ENCODE data around the gene PDZD4. TPM values are rescaled to one million over a fixed set of nuclear protein-coding genes. Genes with fewer than 3 reads are reported as not detected.

PDZD4 gene
- total and polyA plus RNA-seq, 4 donors, result 0.15 to 1.8 (median 0.69) TPM

DNA sequence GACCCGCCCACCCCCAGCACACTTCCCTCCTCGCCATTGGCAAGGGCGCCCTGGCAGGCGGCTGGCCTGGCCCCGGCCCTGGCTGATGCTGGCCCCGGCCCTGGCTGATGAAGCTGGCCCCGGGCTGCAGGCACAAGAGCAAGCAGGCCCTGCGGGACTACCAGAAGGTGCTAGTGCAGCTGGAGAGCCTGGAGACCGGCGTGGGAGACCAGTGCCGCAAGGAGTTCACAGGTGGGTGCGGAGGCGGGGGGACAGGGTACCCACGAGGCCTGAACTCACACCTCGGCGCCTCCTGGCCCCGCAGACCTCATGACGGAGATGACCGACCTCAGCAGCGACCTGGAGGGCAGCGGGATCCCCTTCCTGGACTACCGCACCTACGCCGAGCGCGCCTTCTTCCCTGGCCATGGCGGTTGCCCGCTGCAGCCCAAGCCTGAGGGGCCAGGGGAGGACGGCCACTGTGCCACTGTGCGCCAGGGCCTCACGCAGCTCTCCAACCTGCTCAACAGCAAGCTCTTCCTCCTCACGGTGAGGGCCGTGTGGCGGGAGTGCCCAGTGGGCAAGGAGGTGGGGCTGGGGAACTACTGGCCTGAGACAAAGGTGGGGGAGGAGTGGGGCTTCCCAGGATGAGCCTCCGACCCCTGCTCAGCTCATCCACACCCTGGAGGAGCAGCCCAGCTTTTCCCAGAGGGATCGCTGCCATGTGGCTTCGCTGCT is 55.6 kb downstream of the PDZD4 start (continued):
- TF ChIP-seq, protein P1, sequence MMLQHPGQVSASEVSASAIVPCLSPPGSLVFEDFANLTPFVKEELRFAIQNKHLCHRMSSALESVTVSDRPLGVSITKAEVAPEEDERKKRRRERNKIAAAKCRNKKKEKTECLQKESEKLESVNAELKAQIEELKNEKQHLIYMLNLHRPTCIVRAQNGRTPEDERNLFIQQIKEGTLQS (IDR thresholded peaks at IDR 0.05), result no peak
- TF ChIP-seq NR2F2 (IDR thresholded peaks at IDR 0.05), result no peak
- TF ChIP-seq SP1 (IDR thresholded peaks at IDR 0.05), result no peak
- no peak for TF ChIP-seq RXRA (IDR thresholded peaks at IDR 0.05)

DNA sequence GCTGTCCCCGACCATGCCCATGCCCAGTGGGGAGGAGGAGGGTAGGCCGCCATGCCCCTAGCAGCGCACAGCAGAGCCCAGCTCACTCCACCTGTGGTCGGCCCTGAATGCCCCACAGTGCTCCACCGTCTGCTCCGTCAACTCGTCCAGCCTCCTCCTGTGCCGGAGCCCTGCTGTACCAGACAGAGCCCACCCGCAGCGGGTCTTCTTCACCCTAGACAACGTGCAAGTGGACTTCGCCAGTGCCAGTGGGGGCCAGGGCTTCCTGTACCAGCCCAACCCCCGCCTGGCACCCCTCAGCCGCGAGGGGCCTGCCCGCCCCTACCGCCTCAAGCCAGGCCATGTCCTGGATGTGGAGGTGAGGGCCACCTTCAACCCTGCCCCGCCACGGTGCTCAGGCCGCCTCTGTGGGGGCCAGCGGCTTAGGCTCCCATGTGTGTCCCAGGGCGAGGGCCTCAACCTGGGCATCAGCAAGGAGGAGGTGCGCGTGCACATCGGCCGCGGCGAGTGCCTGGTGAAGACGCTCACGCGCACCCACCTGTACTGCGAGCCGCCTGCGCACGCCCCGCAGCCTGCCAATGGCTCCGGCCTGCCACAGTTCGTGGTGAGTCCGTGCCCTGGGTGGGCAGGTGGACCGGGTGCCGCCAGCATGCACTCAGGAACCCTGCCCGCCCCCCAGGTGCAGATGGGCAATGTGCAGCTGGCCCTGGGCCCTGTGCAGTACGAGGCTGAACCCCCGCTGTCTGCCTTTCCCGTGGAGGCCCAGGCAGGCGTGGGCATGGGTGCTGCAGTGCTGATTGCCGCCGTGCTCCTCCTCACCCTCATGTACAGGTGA is 56.4 kb downstream of the PDZD4 start:
- no peak for DNase-seq (ENCODE audit: low spot score)

More for the DNA sequence above, 56.4 kb downstream of the PDZD4 start:
- no peaks in the 10 kb centered on the region for H3K27me3 ChIP-seq (ENCODE audit: control insufficient read depth in 4 of 4, insufficient read depth in 4 of 4, low read length in 3 of 4)
- TF ChIP-seq RXRA (IDR thresholded peaks at IDR 0.05), result no peak
- no peak for TF ChIP-seq CTCF (IDR thresholded peaks at IDR 0.05; ENCODE audit: low read depth, low read length, missing input control)
- no peak for TF ChIP-seq JUND (IDR thresholded peaks at IDR 0.05)
- TF ChIP-seq RAD21 (IDR thresholded peaks at IDR 0.05), result no peak
- TF ChIP-seq, protein P2, sequence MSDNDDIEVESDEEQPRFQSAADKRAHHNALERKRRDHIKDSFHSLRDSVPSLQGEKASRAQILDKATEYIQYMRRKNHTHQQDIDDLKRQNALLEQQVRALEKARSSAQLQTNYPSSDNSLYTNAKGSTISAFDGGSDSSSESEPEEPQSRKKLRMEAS (IDR thresholded peaks at IDR 0.05), result no peak
- TF ChIP-seq YY1 (IDR thresholded peaks at IDR 0.05), result no peak
- TF ChIP-seq EGR1 (IDR thresholded peaks at IDR 0.05; ENCODE audit: low read depth in 2 of 2), result no peak
- no peak for TF ChIP-seq NR2F2 (IDR thresholded peaks at IDR 0.05)
- TF ChIP-seq, protein P3, sequence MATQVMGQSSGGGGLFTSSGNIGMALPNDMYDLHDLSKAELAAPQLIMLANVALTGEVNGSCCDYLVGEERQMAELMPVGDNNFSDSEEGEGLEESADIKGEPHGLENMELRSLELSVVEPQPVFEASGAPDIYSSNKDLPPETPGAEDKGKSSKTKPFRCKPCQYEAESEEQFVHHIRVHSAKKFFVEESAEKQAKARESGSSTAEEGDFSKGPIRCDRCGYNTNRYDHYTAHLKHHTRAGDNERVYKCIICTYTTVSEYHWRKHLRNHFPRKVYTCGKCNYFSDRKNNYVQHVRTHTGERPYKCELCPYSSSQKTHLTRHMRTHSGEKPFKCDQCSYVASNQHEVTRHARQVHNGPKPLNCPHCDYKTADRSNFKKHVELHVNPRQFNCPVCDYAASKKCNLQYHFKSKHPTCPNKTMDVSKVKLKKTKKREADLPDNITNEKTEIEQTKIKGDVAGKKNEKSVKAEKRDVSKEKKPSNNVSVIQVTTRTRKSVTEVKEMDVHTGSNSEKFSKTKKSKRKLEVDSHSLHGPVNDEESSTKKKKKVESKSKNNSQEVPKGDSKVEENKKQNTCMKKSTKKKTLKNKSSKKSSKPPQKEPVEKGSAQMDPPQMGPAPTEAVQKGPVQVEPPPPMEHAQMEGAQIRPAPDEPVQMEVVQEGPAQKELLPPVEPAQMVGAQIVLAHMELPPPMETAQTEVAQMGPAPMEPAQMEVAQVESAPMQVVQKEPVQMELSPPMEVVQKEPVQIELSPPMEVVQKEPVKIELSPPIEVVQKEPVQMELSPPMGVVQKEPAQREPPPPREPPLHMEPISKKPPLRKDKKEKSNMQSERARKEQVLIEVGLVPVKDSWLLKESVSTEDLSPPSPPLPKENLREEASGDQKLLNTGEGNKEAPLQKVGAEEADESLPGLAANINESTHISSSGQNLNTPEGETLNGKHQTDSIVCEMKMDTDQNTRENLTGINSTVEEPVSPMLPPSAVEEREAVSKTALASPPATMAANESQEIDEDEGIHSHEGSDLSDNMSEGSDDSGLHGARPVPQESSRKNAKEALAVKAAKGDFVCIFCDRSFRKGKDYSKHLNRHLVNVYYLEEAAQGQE (IDR thresholded peaks at IDR 0.05), result no peak
- no peak for TF ChIP-seq FOXA1 (IDR thresholded peaks at IDR 0.05)
- no peak for TF ChIP-seq TAF1 (conservative IDR thresholded peaks at IDR 0.05)
- no peak for TF ChIP-seq ZBTB33 (IDR thresholded peaks at IDR 0.05)
- no peak overlapping the region for H3K4me3 ChIP-seq (ENCODE audit: low read depth in 1 of 3, low read length in 3 of 3)
- H3K9ac ChIP-seq (ENCODE audit: low read depth in 1 of 2, low read length in 2 of 2), result no peak overlapping the region
- H3K4me1 ChIP-seq (ENCODE audit: control insufficient read depth in 4 of 4, insufficient read depth in 4 of 4, low read length in 3 of 4), result no peaks in the 10 kb centered on the region
- no peak overlapping the region for H3K27ac ChIP-seq (ENCODE audit: low read depth in 1 of 2, low read length in 2 of 2)
- WGBS, result 96% methylated on average over 48 of the region's 48 CpGs
- H3K36me3 ChIP-seq (ENCODE audit: control insufficient read depth in 4 of 4, insufficient read depth in 3 of 4, low read depth in 1 of 4, low read length in 3 of 4), result no peaks in the 10 kb centered on the region
- H3K9me3 ChIP-seq (ENCODE audit: control insufficient read depth in 4 of 4, low read length in 3 of 4), result no peaks in the 10 kb centered on the region

Data from liver (tissue), 9 donors.